NK-92 (cell line): ENCODE data around the gene DLG1.
"Not testable (repeated sequence)": the region's sequence is repeated elsewhere in the genome, so short reads cannot be mapped to it uniquely, and the experiment has no call there.

ENCODE experiments used
- DNase-seq: peaks from one replicate; lab custom pipeline; 2025; ENCODE audit not compliant: unreplicated experiment; lab: John Stamatoyannopoulos, UW

Gene DLG1

GRCh38 chr3:197216914-197217313 lies 81.5 kb downstream of the DLG1 start:
- DNase-seq: no peak

GRCh38 chr3:197216169-197216860 lies 82.1 kb downstream of the DLG1 start:
- no peak for DNase-seq

GRCh38 chr3:197212290-197212689 lies 86.1 kb downstream of the DLG1 start:
- no peak for DNase-seq

- not testable (repeated sequence) for DNase-seq
Observed at GRCh38 chr3:197211698-197212097, 86.7 kb downstream of the DLG1 start.

GRCh38 chr3:197209366-197210260 lies 88.8 kb downstream of the DLG1 start:
- no peak for DNase-seq

GRCh38 chr3:197206913-197207312 lies 91.5 kb downstream of the DLG1 start:
- DNase-seq: no peak

- no peak for DNase-seq
Observed at GRCh38 chr3:197205675-197206074, 92.7 kb downstream of the DLG1 start.

GRCh38 chr3:197205265-197205664 lies 93.1 kb downstream of the DLG1 start:
- no peak for DNase-seq

- no peak for DNase-seq
Observed at GRCh38 chr3:197204736-197205135, 93.7 kb downstream of the DLG1 start.

- no peak for DNase-seq
Observed at GRCh38 chr3:197203714-197204146, 94.7 kb downstream of the DLG1 start.

- DNase-seq: no peak
Observed at GRCh38 chr3:197202694-197203093, 95.7 kb downstream of the DLG1 start.

GRCh38 chr3:197201791-197202452 lies 96.5 kb downstream of the DLG1 start:
- DNase-seq: no peak

- not testable (repeated sequence) for DNase-seq
Observed at GRCh38 chr3:197200856-197201255, 97.6 kb downstream of the DLG1 start.

GRCh38 chr3:197197334-197197733 lies 101.1 kb downstream of the DLG1 start:
- no peak for DNase-seq

GRCh38 chr3:197196192-197196591 lies 102.2 kb downstream of the DLG1 start:
- DNase-seq: no peak

- no peak for DNase-seq
Observed at GRCh38 chr3:197195326-197195725, 103.1 kb downstream of the DLG1 start.

- DNase-seq: not testable (repeated sequence)
Observed at GRCh38 chr3:197193759-197194158, 104.7 kb downstream of the DLG1 start.

GRCh38 chr3:197191897-197192296 lies 106.5 kb downstream of the DLG1 start:
- no peak for DNase-seq

GRCh38 chr3:197189623-197190022 lies 108.8 kb downstream of the DLG1 start:
- no peak for DNase-seq

GRCh38 chr3:197188963-197189362 lies 109.4 kb downstream of the DLG1 start:
- no peak for DNase-seq

GRCh38 chr3:197186887-197187588 lies 111.4 kb downstream of the DLG1 start:
- DNase-seq: no peak
